ENCODE data around the gene NUDCD3. TPM values are rescaled to one million over a fixed set of nuclear protein-coding genes. Genes with fewer than 3 reads are reported as not detected.

Gene NUDCD3
- total RNA-seq, 4 donors from 2014 or later, result 57.0 to 92.3 (median 75.2) TPM

DNA sequence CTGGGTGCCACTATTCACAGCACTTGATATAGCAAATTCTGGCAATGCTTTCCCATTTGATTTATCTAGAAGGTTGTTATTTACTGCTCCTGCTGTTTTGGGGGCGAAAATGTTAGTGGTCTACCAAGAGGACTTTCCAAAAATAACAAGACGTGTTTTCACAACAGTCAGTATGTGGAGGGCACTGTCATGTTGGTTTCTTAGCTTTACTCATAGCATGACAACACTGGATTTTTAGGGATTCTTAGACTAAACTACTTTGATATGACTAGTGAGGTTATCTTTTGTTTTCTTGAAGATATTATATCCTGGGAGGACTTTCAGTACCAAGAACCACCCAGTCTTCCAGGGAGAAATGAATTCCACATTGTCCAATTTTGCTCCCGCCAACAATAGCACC lies 49.4 kb downstream of the NUDCD3 start:
- TF ChIP-seq CTCF (IDR thresholded peaks at IDR 0.05) (no peak), EP300 (IDR thresholded peaks at IDR 0.05) (no peak)
- H3K36me3 ChIP-seq, result no peaks in the 10 kb centered on the region
- no peaks in the 10 kb centered on the region for H3K27me3 ChIP-seq
- peaks cover 3 to 44% (median 4%) of the 10 kb centered on the region in 3 donors for H3K4me1 ChIP-seq
- H3K27ac ChIP-seq, result no peak overlapping the region
- H3K9me3 ChIP-seq, result no peaks in the 10 kb centered on the region
- no peak overlapping the region for H3K4me3 ChIP-seq
- no peak for ATAC-seq
- WGBS, 2 donors (ENCODE audit: low coverage in 1 of 2), result 87 to 100% methylated on average over 1 to 3 of the region's 3 CpGs

DNA sequence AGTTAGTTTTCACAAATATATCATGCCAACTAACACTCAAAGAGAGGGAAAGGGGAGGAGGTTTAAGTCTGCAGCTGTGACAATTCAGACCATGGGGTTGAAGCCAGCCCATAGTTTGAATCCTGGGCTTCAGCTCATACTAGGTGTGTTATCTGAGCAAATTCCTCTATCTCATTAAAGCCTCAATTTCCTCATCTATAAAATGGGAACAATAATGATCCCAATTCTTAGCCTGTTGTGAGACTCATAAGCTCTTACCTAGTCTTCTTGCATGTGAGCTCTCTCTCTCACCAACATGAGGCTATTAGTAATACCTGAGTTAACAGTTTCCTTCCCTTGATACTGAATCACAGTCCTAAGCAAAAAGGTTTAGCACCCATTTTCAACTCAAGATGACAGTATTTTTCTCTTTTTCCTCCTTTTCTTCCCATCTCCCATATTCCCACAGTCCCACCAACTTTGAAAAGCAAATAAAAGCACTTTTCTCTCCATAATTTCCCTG lies 49.8 kb downstream of the NUDCD3 start:
- Histone ChIP-seq H3K4me3 (no peak overlapping the region), H3K27me3 (no peaks in the 10 kb centered on the region), H3K36me3 (no peaks in the 10 kb centered on the region), H3K9me3 (no peaks in the 10 kb centered on the region), H3K27ac (no peak overlapping the region), H3K4me1 (peaks cover 0 to 40% (median 0%) of the 10 kb centered on the region in 3 donors)
- ATAC-seq, result no peak
- TF ChIP-seq POLR2AphosphoS5 (IDR thresholded peaks at IDR 0.05) (no peak), CTCF (IDR thresholded peaks at IDR 0.05) (no peak), EP300 (IDR thresholded peaks at IDR 0.05) (no peak)

DNA sequence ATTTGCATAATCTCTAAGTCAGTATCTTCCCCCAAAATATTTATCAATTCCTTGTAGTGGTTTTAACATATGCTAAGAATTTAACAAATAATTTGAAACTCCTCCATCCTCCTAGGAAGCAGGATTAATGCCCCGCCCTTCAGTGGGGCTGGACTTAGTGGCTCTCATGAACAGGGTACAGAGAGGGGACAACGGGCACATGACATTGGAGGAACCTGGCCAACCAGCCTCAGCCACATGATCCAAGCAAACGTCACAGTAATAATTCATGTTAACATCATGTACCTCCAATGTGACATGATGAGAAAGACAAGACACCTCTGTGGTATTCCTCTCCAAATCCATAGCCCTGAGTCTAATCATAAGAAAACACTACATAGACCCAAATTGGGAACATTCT lies 50.5 kb downstream of the NUDCD3 start:
- Histone ChIP-seq H3K4me3 (no peak overlapping the region), H3K27me3 (no peaks in the 10 kb centered on the region), H3K4me1 (peaks cover 0 to 33% (median 0%) of the 10 kb centered on the region in 3 donors), H3K36me3 (no peaks in the 10 kb centered on the region), H3K9me3 (no peaks in the 10 kb centered on the region), H3K27ac (no peak overlapping the region)
- TF ChIP-seq CTCF (IDR thresholded peaks at IDR 0.05), result no peak
- no peak for TF ChIP-seq POLR2A (IDR thresholded peaks at IDR 0.05)
- TF ChIP-seq POLR2AphosphoS5 (IDR thresholded peaks at IDR 0.05), result no peak
- no peak for TF ChIP-seq EP300 (IDR thresholded peaks at IDR 0.05)
- ATAC-seq, result no peak
- WGBS, 2 donors (ENCODE audit: low coverage in 1 of 2), result 50 to 55% methylated on average over 2 of the region's 3 CpGs

GRCh38 chr7:44438816-44439215 lies 51.6 kb downstream of the NUDCD3 start:
- Histone ChIP-seq H3K36me3 (no peaks in the 10 kb centered on the region), H3K9me3 (no peaks in the 10 kb centered on the region), H3K27ac (no peak overlapping the region), H3K4me3 (no peak overlapping the region), H3K27me3 (no peaks in the 10 kb centered on the region), H3K4me1 (peaks cover 0 to 33% (median 4%) of the 10 kb centered on the region in 3 donors)
- no peak for ATAC-seq
- 68 to 95% methylated on average over 3 of the region's 4 CpGs for WGBS, 2 donors (ENCODE audit: low coverage in 1 of 2)
- no peak for TF ChIP-seq POLR2AphosphoS5 (IDR thresholded peaks at IDR 0.05)
- TF ChIP-seq POLR2A (IDR thresholded peaks at IDR 0.05), result no peak
- no peak for TF ChIP-seq CTCF (IDR thresholded peaks at IDR 0.05)

DNA sequence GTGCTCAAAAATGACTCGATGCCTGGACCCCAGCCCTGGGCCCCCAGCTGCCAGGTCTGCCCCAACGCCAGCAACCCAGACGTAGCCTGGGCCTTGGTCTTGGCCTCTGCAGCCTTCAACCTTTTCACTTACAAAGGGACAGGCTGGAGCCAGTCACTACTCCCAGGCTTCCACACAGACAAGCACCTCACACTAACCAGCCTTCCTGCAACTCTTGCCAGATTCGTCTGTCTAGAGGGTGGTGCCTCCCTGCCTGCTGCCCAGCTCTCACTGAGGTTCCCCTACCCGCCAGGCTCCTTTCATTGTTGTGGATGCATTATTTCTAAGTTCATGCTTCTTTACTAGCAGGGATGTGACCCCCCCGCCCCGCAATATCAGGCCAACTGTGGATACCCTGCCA lies 56.3 kb downstream of the NUDCD3 start:
- H3K4me1 ChIP-seq, result peaks cover 0 to 38% (median 4%) of the 10 kb centered on the region in 3 donors
- H3K4me3 ChIP-seq, result no peak overlapping the region
- no peaks in the 10 kb centered on the region for H3K36me3 ChIP-seq
- 71% methylated on average over 3 to 4 of the region's 7 CpGs for WGBS, 2 donors (ENCODE audit: low coverage in 1 of 2)
- H3K9me3 ChIP-seq, result no peaks in the 10 kb centered on the region
- H3K27ac ChIP-seq, result no peak overlapping the region
- no peak for ATAC-seq
- no peak for TF ChIP-seq EP300 (IDR thresholded peaks at IDR 0.05)
- no peak for TF ChIP-seq CTCF (IDR thresholded peaks at IDR 0.05)
- TF ChIP-seq POLR2A (IDR thresholded peaks at IDR 0.05), result no peak
- no peak for TF ChIP-seq POLR2AphosphoS5 (IDR thresholded peaks at IDR 0.05)
- H3K27me3 ChIP-seq, result no peaks in the 10 kb centered on the region

All from gastroesophageal sphincter (tissue), 4 donors.